ENCODE results near the gene DCC.

GRCh38 chr18:52992041-52992440, 652.0 kb downstream of the DCC start:
- TF ChIP-seq CTCF (conservative IDR thresholded peaks at IDR 0.05; ENCODE audit: low read depth, low read length) = 0 out of 2 replicates have a peak, but pooled peaks have one; percentile 29
- TF ChIP-seq EZH2phosphoT487 (IDR thresholded peaks at IDR 0.05; ENCODE audit: borderline replicate concordance, low read length) = no peak
- TF ChIP-seq EZH2 (IDR thresholded peaks at IDR 0.05; ENCODE audit: low read length, unreplicated experiment) = no peak

Measured in PC-3 (cell line).